ACHN (cell line): Measurements from ENCODE around the gene AR.
A peak's percentile ranks its signal among the peaks of the same experiment; 100 is the strongest.

ENCODE experiments used
- DNase-seq: peaks from one replicate; pipeline ENCODE4 v3.0.0-alpha.2; 2015
- in situ Hi-C: cut with HindIII; loops from 2 replicates; pipeline ENCODE4 v1.10.0; 2017; ENCODE audit warnings: low sequenced_read_pairs, low pct_ligation_motif_present, low pct_unique_long_range_greater_than_20kb

AR gene

GRCh38 chrX:67563469-67564448 is 19.9 kb downstream of the AR start:
- in situ Hi-C loops = no loop called here

GRCh38 chrX:67564475-67564874 is 20.7 kb downstream of the AR start:
- no peak for DNase-seq
- in situ Hi-C loops = no loop called here

More at GRCh38 chrX:67563469-67564448, 19.9 kb downstream of the AR start:
- no peak for DNase-seq

GRCh38 chrX:67568769-67569168 is 24.9 kb downstream of the AR start:
- in situ Hi-C loops = no loop called here
- no peak for DNase-seq

GRCh38 chrX:67570839-67571238 is 27.0 kb downstream of the AR start:
- DNase-seq = no peak
- in situ Hi-C loops = no loop called here

- in situ Hi-C loops = no loop called here
- DNase-seq = no peak
Measured at GRCh38 chrX:67574696-67575095, 30.9 kb downstream of the AR start.

- no peak for DNase-seq
- in situ Hi-C loops = no loop called here
Measured at GRCh38 chrX:67582436-67582835, 38.6 kb downstream of the AR start.

GRCh38 chrX:67583171-67583570 is 39.4 kb downstream of the AR start:
- in situ Hi-C loops = no loop called here
- no peak for DNase-seq

- DNase-seq = no peak
Measured at GRCh38 chrX:67585401-67585800, 41.6 kb downstream of the AR start.

GRCh38 chrX:67587946-67588624 is 44.3 kb downstream of the AR start:
- in situ Hi-C loops = no loop called here
- DNase-seq = no peak

More at GRCh38 chrX:67585401-67585800, 41.6 kb downstream of the AR start:
- in situ Hi-C loops = no loop called here

GRCh38 chrX:67596839-67597790 is 53.3 kb downstream of the AR start:
- in situ Hi-C loops = no loop called here
- no peak for DNase-seq

GRCh38 chrX:67599532-67599931 is 55.7 kb downstream of the AR start:
- in situ Hi-C loops = no loop called here
- DNase-seq = no peak

- no peak for DNase-seq
- in situ Hi-C loops = no loop called here
Measured at GRCh38 chrX:67601771-67602170, 58.0 kb downstream of the AR start.

- in situ Hi-C loops = no loop called here
Measured at GRCh38 chrX:67604979-67605703, 61.3 kb downstream of the AR start.

GRCh38 chrX:67607466-67607865 is 63.6 kb downstream of the AR start:
- in situ Hi-C loops = no loop called here
- no peak for DNase-seq

More at GRCh38 chrX:67604979-67605703, 61.3 kb downstream of the AR start:
- DNase-seq = peak; percentile 24

- in situ Hi-C loops = no loop called here
- DNase-seq = no peak
Measured at GRCh38 chrX:67610282-67610681, 66.5 kb downstream of the AR start.

GRCh38 chrX:67612231-67612630 is 68.4 kb downstream of the AR start:
- no peak for DNase-seq
- in situ Hi-C loops = no loop called here

GRCh38 chrX:67613366-67613765 is 69.5 kb downstream of the AR start:
- in situ Hi-C loops = no loop called here

GRCh38 chrX:67613996-67614395 is 70.2 kb downstream of the AR start:
- in situ Hi-C loops = no loop called here
- DNase-seq = no peak

More at GRCh38 chrX:67613366-67613765, 69.5 kb downstream of the AR start:
- DNase-seq = no peak
